ENCODE results near the gene FASTKD2.

Gene FASTKD2

DNA sequence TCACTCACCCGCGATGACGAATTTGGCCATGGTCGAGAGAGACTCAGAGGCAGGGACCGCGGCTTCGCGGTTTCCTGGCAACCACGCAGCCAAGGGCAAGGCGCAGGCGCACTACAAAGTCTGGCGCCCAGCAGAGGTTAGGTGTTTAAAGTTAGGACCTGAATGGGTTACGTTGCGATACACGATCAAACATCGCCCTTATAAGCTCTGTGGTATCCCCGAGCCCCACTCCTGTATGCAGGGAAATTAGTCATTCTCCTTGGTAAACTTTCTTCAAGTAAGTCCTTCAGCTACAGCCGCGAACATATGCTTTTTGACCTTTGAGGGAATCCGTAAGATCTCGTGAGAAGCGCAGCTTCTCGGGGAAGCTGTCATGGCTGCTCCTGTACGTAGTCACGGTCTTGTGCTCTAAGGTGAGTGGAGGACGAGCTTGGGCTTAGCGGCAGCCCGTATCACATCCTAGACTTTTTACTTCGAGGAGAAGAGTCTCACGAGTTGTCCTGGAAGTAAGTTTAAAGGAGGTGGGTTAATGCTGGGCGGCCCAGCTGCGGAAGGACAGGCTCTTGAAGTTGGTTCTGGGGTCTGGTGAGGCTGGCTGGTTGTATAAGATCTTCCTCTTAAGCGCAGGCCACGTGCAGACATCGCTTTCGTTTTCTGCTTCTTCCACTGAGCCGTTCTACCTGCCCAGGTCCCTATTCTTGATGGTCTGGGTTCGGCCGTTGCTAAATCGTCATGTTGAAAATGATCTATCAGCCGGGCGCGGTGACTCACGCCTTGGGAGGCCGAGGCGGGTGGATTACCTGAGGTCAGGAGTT, at the start of gene FASTKD2, which contains the start of gene MDH1B:
TSS of gene FASTKD2 (plus strand) at position 365 of the 815 bp plus-strand sequence. CDS start 1,088 bp downstream, outside the sequence.
TSS of gene MDH1B (minus strand) at position 87 of the 815 bp plus-strand sequence. CDS start at position 30, 57 bp downstream.
- Histone ChIP-seq H3K27me3 (replicated peaks; ENCODE audit: control insufficient read depth, insufficient read depth, low read length) (peaks cover 7% of the 10 kb centered on the region), H3K4me3 (ENCODE audit: low read length) (peak within 1 kb of the TSS; percentile 100), H3K9me3 (ENCODE audit: control insufficient read depth, low read length) (no peaks in the 10 kb centered on the region), H3K4me1 (ENCODE audit: control insufficient read depth, insufficient read depth, low read length) (peaks cover 10% of the 10 kb centered on the region), H3K9ac (ENCODE audit: low read length) (peak within 1 kb of the TSS; percentile 96), H3K36me3 (ENCODE audit: control insufficient read depth, insufficient read depth, low read length, severe bottlenecking) (peaks cover 14% of the 10 kb centered on the region)
- peak; percentile 97 for DNase-seq (ENCODE audit: low read depth)

DNA sequence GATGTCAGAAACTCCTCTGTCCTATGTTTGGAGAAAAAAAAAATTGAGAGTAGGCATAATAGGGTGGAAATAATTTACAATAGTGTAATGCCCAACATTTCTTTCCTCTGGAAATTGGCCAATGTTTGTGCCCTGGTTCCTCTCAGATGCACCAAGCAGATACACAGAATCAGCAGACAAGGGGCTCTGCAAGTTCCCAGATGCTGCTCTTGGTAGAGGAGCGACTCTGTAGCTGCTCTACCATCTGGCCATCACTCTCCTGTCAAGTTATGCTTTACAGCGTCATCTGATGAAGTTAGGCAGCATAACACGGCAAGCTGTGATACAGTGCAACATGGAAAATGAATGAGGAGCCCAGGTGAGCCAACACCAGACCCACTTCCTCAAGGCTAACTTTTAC, 48.8 kb upstream of the FASTKD2 start:
- no peaks in the 10 kb centered on the region for H3K9me3 ChIP-seq (ENCODE audit: control insufficient read depth, low read length)
- no peaks in the 10 kb centered on the region for H3K4me1 ChIP-seq (ENCODE audit: control insufficient read depth, insufficient read depth, low read length)
- no peaks in the 10 kb centered on the region for H3K27me3 ChIP-seq (replicated peaks; ENCODE audit: control insufficient read depth, insufficient read depth, low read length)
- no peak overlapping the region for H3K4me3 ChIP-seq (ENCODE audit: low read length)
- no peak overlapping the region for H3K9ac ChIP-seq (ENCODE audit: low read length)
- no peaks in the 10 kb centered on the region for H3K36me3 ChIP-seq (ENCODE audit: control insufficient read depth, insufficient read depth, low read length, severe bottlenecking)
- DNase-seq (ENCODE audit: low read depth) = no peak

DNA sequence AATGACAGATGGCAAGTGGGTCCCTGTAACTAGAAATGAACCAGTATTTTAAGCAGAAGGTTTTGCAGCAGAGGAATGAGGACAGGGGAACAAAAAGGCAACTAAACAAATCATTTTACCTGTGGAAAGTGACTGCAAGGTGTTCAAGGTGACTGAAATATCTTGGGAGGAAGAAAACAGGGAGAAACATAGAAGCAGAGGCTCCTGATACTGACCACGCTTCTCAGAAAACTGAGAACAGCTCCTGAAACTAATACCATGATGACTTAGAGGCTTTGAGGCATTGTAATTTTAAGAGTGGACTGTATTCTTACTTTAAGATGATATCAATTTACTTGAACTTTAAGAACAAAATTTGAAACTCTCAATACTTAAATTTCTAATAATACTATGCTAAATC, 47.1 kb upstream of the FASTKD2 start, which contains the start of gene DYTN:
TSS of gene DYTN (minus strand) at position 101 of the 400 bp plus-strand sequence. CDS start 117 bp downstream, outside the sequence.
- no peaks in the 10 kb centered on the region for H3K4me1 ChIP-seq (ENCODE audit: control insufficient read depth, insufficient read depth, low read length)
- DNase-seq (ENCODE audit: low read depth) = no peak

DNA sequence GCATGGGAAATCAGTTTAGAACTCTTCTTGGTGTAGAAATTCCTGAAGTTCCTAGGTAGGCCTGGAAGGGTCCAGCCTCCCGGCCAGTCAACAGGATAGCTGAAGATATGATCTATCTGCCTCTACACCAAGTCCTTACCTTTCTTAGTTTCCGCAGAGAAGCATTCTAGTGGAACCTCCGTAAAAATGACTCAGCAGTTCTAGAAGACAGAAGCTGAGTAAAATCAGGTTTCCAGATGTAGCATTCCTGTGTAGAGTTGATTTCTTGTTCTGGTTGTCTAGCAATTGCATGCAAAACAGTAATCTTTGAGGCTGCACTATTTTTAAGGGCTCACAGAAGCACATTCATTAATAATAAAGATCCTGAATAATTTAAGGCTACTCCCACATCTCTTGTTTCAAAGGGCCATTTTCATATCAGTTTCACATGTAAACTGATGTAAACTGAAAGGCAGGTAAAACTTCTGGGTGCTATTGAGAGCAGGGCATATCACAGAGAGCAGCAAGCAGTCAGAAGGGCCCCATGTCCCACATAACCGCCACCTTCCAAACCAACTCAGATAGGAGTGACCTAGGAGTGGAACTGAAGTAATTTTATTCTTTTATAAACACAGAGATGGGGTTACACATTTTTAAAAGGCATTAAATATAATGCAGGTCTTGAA, 44.0 kb upstream of the FASTKD2 start:
- no peak for DNase-seq (ENCODE audit: low read depth)
- no peak overlapping the region for H3K4me3 ChIP-seq (ENCODE audit: low read length)
- H3K4me1 ChIP-seq (ENCODE audit: control insufficient read depth, insufficient read depth, low read length) = no peaks in the 10 kb centered on the region
- H3K9ac ChIP-seq (ENCODE audit: low read length) = no peak overlapping the region
- H3K9me3 ChIP-seq (ENCODE audit: control insufficient read depth, low read length) = peaks cover 3% of the 10 kb centered on the region
- H3K27me3 ChIP-seq (replicated peaks; ENCODE audit: control insufficient read depth, insufficient read depth, low read length) = no peaks in the 10 kb centered on the region
- no peaks in the 10 kb centered on the region for H3K36me3 ChIP-seq (ENCODE audit: control insufficient read depth, insufficient read depth, low read length, severe bottlenecking)

More for the DNA sequence above, 47.1 kb upstream of the FASTKD2 start, which contains the start of gene DYTN:
- Histone ChIP-seq H3K4me3 (ENCODE audit: low read length) (no peak within 1 kb of the TSS), H3K9ac (ENCODE audit: low read length) (no peak within 1 kb of the TSS), H3K9me3 (ENCODE audit: control insufficient read depth, low read length) (peaks cover 3% of the 10 kb centered on the region), H3K27me3 (replicated peaks; ENCODE audit: control insufficient read depth, insufficient read depth, low read length) (no peaks in the 10 kb centered on the region), H3K36me3 (ENCODE audit: control insufficient read depth, insufficient read depth, low read length, severe bottlenecking) (no peaks in the 10 kb centered on the region)

DNA sequence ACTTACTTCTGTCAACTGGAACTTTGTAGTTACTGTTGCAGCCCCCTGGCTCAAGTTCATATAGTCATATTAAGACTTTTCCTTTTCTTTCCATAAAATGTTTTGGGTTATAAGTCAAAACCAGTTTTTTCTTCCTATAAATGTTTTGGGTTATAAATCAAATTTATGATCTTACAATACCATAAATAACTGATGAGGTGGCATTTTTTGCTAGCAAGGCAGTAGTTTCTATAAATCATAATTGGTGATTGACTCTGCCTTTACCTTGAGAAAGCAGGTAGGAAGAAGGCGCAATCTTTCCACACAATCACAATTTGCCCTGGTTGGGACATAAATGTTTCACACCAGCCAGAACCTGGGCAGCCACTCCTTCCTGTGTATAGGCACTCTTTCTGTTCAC, 42.1 kb upstream of the FASTKD2 start:
- no peaks in the 10 kb centered on the region for H3K36me3 ChIP-seq (ENCODE audit: control insufficient read depth, insufficient read depth, low read length, severe bottlenecking)
- no peaks in the 10 kb centered on the region for H3K4me1 ChIP-seq (ENCODE audit: control insufficient read depth, insufficient read depth, low read length)
- no peak overlapping the region for H3K4me3 ChIP-seq (ENCODE audit: low read length)
- no peak overlapping the region for H3K9ac ChIP-seq (ENCODE audit: low read length)
- no peak for DNase-seq (ENCODE audit: low read depth)
- H3K27me3 ChIP-seq (replicated peaks; ENCODE audit: control insufficient read depth, insufficient read depth, low read length) = no peaks in the 10 kb centered on the region
- H3K9me3 ChIP-seq (ENCODE audit: control insufficient read depth, low read length) = peaks cover 3% of the 10 kb centered on the region

DNA sequence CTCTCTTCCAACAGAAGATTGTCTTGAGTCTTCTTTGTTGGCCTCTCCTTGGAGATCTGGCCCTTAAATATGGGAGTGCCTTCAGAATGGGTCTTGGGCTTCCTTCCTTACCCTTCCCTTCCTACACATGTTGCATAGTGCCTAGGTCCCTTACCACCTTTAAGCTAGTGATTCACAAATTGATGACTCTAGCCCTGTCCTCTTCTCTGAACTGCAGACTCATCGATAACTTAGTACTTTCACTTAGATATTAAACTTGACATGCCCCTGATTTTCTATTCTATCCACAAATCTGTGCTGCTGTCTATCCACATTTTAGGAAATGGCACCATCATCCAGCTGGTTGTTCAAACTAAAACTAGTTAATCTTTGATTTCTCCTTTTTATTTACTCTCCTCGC, 38.1 kb upstream of the FASTKD2 start:
- Histone ChIP-seq H3K9ac (ENCODE audit: low read length) (no peak overlapping the region), H3K4me1 (ENCODE audit: control insufficient read depth, insufficient read depth, low read length) (no peaks in the 10 kb centered on the region), H3K36me3 (ENCODE audit: control insufficient read depth, insufficient read depth, low read length, severe bottlenecking) (no peaks in the 10 kb centered on the region), H3K27me3 (replicated peaks; ENCODE audit: control insufficient read depth, insufficient read depth, low read length) (no peaks in the 10 kb centered on the region), H3K9me3 (ENCODE audit: control insufficient read depth, low read length) (peaks cover under 1% of the 10 kb centered on the region), H3K4me3 (ENCODE audit: low read length) (no peak overlapping the region)
- DNase-seq (ENCODE audit: low read depth) = no peak

DNA sequence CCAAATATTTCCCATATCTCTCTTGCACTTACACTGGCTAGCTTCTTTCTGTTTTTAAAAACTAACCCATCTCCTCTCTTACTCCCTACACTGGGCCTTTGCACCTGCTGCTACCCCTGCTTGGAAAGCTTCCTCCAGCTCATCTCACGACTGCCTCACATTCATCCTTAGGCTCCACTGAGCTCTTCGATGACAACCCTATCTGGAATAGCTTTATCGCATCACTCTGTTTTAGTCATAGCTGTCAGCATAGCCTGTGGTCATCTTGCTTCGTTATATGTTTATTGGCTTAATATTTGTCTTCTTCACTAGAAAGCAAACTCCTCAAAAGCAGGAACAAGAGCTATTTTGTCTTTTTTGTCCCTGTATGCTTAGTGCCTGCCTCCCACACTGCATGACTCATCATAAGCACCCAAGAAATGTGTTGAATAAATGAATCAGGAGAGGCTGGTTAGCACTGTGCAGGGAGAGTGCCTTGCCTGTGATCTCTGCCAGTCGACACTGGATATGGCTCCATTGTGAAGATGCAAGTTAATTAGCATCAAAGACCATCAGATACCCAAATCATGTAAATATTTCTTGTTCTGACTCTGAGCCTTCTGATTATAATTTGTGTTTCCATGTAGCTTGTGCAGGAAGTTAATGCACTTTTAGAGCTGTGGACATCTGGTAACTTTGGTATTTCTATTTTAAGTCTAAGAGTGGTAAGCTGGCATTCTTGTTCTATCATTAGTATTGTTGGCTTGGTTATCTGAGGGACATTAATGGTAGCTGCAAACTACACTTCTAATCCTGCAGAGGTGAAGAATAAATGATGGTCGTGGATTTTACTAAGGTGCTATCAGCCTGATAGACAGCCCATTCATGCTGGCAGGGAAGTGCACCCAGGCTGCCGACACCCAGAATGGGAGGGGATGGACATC, 36.9 kb upstream of the FASTKD2 start:
- no peaks in the 10 kb centered on the region for H3K9me3 ChIP-seq (ENCODE audit: control insufficient read depth, low read length)
- DNase-seq (ENCODE audit: low read depth) = peak; percentile 29
- H3K27me3 ChIP-seq (replicated peaks; ENCODE audit: control insufficient read depth, insufficient read depth, low read length) = no peaks in the 10 kb centered on the region
- H3K4me1 ChIP-seq (ENCODE audit: control insufficient read depth, insufficient read depth, low read length) = no peaks in the 10 kb centered on the region
- no peaks in the 10 kb centered on the region for H3K36me3 ChIP-seq (ENCODE audit: control insufficient read depth, insufficient read depth, low read length, severe bottlenecking)
- no peak overlapping the region for H3K4me3 ChIP-seq (ENCODE audit: low read length)
- H3K9ac ChIP-seq (ENCODE audit: low read length) = no peak overlapping the region

DNA sequence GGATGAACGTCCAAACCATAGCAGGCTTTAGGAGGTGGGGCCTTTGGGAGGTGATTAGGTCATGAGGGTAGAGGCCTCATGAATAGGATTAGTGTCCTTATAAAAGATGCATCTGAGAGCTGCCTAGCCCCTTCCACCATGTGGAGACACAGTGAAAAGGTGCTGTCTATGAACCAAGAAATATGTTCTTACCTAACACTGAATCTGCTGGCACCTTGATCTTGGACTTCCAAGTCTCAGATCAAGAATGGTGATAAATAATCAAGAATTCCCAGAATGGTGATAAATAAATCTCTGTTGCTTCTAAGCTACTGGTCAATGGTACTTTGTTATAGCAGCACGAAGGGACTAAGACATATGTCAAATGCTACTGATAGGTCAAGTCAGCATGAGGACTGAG, 32.1 kb upstream of the FASTKD2 start:
- no peaks in the 10 kb centered on the region for H3K9me3 ChIP-seq (ENCODE audit: control insufficient read depth, low read length)
- no peak for DNase-seq (ENCODE audit: low read depth)
- no peak overlapping the region for H3K9ac ChIP-seq (ENCODE audit: low read length)
- H3K4me1 ChIP-seq (ENCODE audit: control insufficient read depth, insufficient read depth, low read length) = no peaks in the 10 kb centered on the region
- no peak overlapping the region for H3K4me3 ChIP-seq (ENCODE audit: low read length)
- no peaks in the 10 kb centered on the region for H3K27me3 ChIP-seq (replicated peaks; ENCODE audit: control insufficient read depth, insufficient read depth, low read length)
- no peaks in the 10 kb centered on the region for H3K36me3 ChIP-seq (ENCODE audit: control insufficient read depth, insufficient read depth, low read length, severe bottlenecking)

DNA sequence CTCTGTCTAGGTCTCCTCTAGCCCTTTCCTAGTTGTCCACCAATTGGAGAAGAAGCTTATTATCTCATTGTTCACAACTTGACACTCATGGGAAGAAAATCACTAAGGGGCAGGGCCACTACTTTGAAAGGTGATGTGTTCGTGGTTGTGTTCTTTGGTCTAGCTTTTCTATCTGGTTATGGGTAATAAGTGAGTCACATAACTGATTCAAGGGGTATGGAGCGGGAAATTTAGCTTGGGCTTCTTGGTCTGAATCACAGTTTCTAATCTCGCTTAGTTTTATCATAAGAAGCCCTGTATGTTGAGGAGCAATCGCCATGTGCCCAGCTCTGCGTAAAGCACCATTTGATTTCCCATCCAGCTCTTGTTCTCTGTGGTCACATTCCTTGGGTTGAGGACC, 28.5 kb upstream of the FASTKD2 start:
- Histone ChIP-seq H3K4me3 (ENCODE audit: low read length) (no peak overlapping the region), H3K9ac (ENCODE audit: low read length) (no peak overlapping the region), H3K27me3 (replicated peaks; ENCODE audit: control insufficient read depth, insufficient read depth, low read length) (no peaks in the 10 kb centered on the region), H3K4me1 (ENCODE audit: control insufficient read depth, insufficient read depth, low read length) (no peaks in the 10 kb centered on the region), H3K36me3 (ENCODE audit: control insufficient read depth, insufficient read depth, low read length, severe bottlenecking) (no peaks in the 10 kb centered on the region), H3K9me3 (ENCODE audit: control insufficient read depth, low read length) (no peaks in the 10 kb centered on the region)
- DNase-seq (ENCODE audit: low read depth) = no peak

DNA sequence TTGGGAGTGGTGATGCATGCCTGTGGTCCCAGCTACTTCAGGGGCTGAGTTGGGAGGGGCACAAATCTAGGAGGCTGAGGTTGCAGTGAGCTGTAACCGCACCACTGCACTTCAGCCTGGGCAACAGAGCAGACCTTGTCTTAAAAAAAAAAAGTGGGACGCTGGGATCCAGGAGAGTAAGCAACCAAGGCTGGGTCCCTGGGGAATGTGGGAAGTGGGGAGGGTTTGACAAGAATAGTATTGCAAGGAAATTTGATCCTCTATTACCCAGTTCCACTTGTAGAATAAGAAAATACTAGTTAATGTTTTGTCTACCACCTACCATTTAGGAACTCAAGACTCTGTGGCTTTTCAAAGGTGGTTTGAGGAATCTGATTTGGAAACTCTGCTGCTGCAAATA, 26.1 kb upstream of the FASTKD2 start:
- no peak for DNase-seq (ENCODE audit: low read depth)
- Histone ChIP-seq H3K4me3 (ENCODE audit: low read length) (no peak overlapping the region), H3K9me3 (ENCODE audit: control insufficient read depth, low read length) (no peaks in the 10 kb centered on the region), H3K4me1 (ENCODE audit: control insufficient read depth, insufficient read depth, low read length) (no peaks in the 10 kb centered on the region), H3K9ac (ENCODE audit: low read length) (no peak overlapping the region), H3K27me3 (replicated peaks; ENCODE audit: control insufficient read depth, insufficient read depth, low read length) (no peaks in the 10 kb centered on the region), H3K36me3 (ENCODE audit: control insufficient read depth, insufficient read depth, low read length, severe bottlenecking) (no peaks in the 10 kb centered on the region)

DNA sequence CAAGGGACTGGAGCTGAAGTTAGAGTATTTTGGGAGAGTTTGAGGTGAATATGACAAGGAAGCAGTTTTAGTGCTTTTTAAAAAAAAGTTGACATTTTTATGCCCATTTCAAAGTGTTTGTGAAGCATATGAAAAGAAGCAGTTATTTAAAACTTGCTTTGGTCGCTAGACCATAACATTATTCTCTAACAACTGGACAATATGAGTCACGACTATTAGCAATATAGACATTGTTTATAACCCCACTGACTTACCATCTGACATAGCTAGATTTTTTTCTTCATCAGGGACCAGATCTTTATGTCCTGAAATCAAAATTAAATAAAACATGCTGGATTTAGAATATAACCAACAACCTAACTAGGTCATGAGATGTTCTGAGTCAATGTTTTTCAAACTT, 24.6 kb upstream of the FASTKD2 start:
- Histone ChIP-seq H3K9ac (ENCODE audit: low read length) (no peak overlapping the region), H3K4me3 (ENCODE audit: low read length) (no peak overlapping the region), H3K4me1 (ENCODE audit: control insufficient read depth, insufficient read depth, low read length) (no peaks in the 10 kb centered on the region), H3K27me3 (replicated peaks; ENCODE audit: control insufficient read depth, insufficient read depth, low read length) (no peaks in the 10 kb centered on the region), H3K36me3 (ENCODE audit: control insufficient read depth, insufficient read depth, low read length, severe bottlenecking) (no peaks in the 10 kb centered on the region), H3K9me3 (ENCODE audit: control insufficient read depth, low read length) (no peaks in the 10 kb centered on the region)
- no peak for DNase-seq (ENCODE audit: low read depth)
